HG02678 (cell line): ENCODE measurements around the gene FAM156A.
"Not testable (repeated sequence)": the region's sequence is repeated elsewhere in the genome, so short reads cannot be mapped to it uniquely, and the experiment has no call there.

ENCODE experiments used
- ATAC-seq: cut with Tn5 transposase; IDR thresholded peaks from one replicate; pipeline ENCODE4 v1.9.1; 2021; ENCODE audit warnings: mild to moderate bottlenecking, moderate library complexity; ENCODE audit not compliant: unreplicated experiment

FAM156A gene, protein sequence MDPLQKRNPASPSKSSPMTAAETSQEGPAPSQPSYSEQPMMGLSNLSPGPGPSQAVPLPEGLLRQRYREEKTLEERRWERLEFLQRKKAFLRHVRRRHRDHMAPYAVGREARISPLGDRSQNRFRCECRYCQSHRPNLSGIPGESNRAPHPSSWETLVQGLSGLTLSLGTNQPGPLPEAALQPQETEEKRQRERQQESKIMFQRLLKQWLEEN

DNA sequence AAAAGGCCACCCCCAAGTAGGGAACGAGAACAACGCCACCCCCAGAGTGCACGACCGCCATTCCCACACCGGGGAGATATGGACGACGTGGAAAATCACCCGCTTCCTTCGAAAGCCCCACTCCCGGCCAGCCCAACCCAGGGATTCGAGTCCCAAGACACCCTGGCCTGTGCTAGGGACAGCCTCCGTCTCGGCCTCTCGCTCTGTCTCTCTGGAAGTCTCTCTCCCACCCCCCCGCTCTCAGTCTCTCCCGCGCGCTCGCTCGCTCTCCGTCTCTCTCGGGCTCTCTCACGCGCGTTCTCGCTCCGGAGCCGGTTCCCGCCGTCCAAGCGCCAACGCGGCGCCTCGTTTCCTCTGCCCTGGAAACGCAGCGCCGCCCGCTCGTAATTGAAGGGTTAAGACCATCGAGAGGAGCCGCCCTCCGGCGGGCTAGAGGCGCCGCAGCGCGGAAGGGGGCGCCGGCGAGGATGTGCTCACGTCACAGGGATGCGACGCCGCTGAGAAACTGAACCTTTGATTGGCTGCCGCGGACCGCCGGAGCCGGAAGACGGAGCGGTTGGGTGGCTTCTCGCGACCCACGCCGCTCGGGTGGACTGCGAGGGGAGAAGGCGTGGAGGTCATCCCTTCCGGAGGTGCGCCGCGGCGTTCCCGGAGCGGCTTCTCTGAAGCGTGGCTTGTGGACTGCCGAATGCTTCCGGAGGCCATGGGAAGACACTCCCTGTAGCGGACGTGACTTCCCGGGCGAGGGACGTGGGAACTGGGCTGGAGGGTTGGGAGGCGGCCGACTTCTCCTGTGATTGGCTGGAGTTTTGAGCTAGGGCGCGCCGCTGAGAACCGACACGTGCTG is at the start of gene FAM156A:
FAM156A (minus strand) TSS at position 406 of the 847 bp plus-strand sequence. CDS start 9,930 bp downstream, outside the sequence.
- ATAC-seq, result peak; percentile 85

DNA sequence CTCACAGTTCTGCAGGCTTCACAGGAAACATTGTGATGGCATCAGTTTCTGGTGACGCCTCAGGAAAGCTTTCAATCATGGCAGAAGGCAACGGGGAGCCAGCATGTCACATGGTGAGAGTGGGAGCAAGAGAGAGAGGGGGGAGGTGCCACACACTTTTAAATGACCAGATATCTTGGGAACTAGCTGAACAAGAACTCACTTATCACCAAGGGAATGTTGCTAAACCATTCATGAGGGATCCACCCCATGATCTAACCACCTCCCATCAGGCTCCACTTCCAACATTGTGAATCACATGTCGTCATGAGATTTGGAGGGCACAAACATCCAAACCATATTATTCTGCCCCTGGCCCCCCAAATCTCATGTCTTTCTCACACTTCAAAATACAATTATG is 47.0 kb upstream of the FAM156A start:
- ATAC-seq, result no peak

DNA sequence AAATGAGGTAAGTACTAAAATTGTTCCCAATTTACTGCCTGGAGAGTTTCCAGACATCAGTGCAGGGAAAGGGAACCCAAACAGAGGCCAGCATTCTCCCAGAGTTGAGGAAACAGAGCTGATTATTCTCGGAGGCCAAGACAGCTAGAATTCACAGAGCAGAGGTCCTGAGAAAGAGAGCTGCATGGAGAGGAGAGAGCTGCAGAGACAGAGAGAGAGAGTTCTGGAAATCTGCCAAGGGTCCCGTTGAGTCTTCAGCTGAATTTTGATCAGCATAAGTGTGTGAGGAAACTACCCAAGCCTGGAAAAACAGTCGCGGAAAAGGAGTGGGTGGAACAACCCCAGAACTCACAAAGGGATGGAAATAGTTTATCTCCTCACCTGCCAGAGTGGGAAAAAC is 46.5 kb upstream of the FAM156A start:
- no peak for ATAC-seq

DNA sequence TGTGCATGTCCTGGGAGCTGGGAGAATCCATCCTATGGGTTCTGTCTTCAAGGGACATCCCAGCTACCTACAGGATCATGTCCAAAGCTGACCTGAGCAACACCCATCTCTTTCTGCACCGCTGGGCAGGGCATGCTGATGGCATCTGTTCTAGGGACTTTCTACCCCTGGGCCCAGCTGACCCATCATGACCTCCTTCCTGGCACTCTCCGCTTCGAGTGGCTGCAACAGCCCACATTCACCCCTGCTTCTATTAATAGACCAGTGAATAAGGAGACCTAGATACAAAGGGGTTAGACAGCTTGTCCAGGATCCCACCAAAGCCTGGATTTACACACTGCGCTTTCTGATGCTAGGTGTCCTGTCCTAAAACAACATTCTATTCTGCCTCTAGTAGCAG is 45.7 kb upstream of the FAM156A start:
- no peak for ATAC-seq

DNA sequence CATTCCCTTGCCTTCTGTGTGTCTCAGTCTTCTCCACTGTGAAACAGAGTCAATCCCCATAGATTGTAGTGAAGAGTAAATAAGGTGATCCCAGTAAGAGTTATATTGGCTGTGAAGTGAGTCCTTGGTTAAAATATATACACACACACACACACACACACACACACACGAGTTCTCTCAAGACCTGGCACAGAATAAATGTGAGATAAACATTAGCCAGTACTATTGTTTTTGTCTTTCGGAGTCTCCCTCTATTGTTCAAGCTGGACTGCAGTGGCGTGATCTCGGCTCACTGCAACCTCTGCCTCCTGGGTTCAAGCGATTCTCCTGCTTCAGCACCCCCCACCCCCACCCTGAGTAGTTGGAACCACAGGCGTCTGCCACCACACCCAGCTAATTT is 44.8 kb upstream of the FAM156A start:
- no peak for ATAC-seq

DNA sequence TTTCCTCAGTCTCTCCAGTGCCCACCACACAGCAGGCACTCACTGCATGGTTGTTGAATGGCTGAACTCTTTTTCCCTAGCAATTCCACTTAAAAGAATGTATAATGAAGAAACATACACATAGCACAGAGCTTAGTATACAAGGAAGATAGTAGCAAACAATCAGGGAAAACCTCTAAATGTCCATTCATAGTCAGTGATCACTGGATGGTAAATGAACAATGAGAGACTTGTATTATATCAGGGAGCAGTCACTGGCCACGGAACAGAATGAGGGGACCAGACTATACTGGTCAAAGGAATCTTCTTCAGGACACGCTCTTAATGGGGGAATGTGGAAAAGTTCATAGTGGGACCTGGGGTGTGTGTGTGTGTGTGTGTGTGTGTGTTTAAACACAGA is 43.6 kb upstream of the FAM156A start:
- no peak for ATAC-seq

DNA sequence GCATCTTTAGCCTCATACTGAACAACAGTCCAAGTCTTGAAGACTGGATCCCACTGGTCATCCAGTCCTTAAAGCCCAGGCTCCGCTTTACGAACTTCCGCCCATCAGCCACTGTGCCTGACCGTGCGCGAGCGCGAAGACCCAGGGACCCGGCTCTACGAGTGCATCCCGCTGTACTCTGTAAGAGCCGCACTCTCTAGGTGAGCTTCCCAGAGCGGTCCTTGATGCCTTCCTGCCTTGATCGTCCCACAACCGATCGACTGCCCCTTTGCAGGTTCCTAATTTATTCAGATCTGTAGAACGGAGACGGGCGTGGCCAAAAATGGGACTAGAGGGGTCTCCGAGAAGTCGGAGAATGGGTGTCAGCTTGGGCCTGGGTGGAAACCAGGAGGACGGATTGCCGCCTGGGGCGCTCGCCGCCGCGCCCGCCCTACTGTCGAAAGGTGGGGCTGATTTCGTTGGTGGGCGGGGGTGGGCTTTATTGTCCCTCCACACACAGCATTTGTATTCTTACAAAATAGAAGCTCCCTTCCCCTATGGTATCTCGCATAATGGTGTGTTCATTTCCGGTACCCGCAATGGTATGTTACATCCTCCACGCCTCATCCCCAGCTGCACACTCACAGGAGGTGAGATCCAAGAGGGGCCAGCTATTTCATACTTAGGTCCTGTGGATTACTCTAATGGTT is 42.3 kb upstream of the FAM156A start:
- no peak for ATAC-seq

DNA sequence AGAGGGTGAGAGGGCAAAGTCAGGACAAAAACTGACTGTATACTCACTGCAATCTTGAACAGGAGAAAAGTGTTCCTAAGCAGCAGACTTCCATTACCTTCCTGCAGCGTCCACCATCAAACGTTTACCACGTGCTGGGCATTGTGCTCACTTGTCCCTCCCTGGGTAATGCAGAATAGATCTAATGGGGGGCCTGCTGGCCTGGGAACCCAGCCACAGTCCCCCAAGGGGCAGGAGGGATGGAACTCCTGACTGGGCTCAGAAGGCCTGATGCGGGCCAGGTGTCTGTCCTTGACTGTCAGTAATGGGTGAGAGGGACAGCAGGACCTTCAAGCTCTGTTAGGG is 37.6 kb upstream of the FAM156A start:
- no peak for ATAC-seq

DNA sequence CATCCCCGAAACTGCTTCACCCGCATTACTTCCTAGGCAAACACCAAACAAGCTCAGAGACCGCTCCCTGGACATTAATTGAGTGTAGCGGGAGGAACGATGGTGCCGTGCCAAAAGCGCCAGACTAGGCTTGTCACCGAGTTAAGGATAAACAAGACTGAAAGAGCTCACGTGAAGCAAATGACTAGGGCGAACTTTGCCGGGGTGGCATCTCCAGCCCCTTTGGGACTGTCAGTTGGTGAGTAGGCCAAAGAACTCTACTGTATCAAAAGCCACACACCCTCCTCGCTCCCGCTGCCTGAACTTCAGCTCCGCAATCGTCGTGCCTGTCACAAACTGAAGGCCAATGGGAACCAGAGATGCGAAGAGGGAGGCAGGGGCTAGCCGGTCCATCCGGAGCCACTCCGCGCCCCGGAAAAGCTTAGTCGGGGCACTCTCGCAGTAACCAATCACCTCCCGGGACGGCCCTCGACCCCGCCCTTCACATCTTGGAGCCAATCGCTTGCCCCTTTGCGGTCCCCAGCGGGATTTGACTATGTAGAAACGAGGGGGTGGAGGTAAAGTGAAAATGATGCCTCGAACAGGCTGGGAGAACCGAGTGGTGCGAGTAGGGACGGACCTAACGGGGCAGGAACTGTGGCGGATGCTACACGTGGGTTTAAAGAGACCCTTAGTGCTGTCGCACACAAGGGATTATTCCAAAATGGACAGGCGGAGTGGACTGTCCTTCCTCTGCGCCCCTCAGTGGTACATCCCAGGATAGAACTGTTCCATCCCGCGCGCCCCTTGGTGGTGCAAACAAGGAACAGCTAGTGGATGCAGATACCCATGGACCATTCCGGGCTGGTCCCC is 37.0 kb upstream of the FAM156A start:
- ATAC-seq, result peak; percentile 98

DNA sequence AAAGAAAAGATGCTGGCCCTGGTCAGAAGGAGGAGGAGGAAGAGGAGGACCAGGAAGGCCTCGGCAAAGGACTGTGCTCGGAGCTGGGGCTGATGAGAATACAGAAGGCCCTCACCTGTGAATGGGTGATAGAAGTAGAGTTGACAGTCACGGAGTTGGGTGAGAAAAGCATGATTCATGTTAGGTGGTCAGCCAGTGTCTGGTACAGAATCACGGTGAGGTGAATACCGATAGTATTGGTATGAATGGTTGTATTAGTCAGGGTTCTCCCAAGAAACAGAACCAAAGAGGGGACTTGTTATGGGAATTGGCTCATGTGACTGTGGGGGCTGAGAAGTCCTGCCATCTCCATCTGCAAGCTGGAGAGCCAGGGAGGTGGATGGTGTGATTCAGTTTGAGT is 32.5 kb upstream of the FAM156A start:
- no peak for ATAC-seq

DNA sequence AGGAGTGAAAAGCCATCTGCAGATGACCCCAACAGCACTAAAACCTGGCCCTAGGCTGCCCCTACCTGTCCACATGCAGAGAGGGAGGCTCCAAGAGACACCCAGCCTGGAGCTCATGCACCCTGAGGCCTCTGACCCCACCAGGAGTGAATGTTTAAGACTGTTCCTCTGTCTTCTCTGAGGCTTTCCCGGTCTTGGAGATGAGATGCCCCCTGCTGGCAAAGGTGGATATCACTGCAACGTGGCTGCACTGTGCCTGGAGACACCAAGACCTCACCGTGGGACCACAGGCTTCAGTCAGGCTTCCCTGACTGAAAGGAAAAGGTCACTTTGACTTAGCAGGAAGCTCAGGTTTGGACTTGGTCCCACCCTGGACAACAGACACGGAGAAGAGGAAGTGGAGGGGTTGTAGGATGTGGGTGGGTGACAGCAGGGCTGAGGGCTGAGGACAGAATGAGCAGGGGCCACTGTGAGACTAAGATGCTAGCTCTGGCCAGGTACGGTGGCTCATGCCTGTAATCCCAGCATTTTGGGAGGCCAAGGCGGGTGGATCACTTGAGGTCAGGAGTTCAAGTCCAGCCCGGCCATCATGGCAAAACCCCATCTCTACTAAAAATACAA is 31.8 kb upstream of the FAM156A start:
- peak; percentile 82 for ATAC-seq

DNA sequence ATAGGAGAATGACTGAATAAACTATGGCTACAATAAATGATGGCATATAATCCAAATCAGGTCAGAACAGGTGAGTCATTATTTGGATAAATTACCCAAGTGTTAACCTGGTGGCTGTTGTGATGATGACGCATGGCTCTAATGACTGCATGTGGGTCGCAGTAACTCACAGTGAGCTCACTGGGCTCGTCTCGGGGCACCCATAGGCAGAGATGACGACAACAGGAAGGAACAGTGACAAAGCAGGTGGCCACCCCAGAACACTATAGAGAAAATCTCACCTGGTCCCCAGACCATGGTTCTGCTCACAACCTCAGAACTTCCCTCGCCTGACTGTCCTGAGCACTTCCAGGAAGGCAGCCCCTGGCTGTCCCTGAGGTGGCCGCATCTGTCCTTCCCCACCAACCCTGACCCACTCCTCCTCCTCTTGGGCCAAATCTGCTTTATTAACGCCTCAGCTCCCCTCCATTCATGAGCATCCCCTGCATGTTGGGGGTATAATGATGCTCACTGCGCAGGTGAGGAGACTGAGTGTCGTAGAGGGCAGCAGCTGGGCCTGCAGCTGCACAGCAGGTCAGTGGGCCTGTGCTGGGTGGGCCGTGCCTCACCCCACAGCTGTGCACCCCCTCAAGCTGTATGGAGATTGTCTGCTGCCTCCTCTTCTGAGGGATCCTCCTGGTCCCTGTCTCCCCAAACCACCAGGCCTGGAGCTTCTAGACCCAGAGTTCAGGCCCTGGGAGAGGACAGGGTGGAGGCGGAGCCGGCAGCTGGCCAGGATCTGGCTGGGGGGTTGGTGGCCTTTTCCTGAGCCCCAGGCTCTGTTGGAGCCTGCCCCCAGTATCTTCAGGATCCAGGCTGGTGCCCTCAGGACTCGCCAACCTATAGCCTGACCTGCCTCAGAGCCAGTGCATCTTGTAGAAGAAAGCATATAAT is 30.9 kb upstream of the FAM156A start:
- no peak for ATAC-seq

DNA sequence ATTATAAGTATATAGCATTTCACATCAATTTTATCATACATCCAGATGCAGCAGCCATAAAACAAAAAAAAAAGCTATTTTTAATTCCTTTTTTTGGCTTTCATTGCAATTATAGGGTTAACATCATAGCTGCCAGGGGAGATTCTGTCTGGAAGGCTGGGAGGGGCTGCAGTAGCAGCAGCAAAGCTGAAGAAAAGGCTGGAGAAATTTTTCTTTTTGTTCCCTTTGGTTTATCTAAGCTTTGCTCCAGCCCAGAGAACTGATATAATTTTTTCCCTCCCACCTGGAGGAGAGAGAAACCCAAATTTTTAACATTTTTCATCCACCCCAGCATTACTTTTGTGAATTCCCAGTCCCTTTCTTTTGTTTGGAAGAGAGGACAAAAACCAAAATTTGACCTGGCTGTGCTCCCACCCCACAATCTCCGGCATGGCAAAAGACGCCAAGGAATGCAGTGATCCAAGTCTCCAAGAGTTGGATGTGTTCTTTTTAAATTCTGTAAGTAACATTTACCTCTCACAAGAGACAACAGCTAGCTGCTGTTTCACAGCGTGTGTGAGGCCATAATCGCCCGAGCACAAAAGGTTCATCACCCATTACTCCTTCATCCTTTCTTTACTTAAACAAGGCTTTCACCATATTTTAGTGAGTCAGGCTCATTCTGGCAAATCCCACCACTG is 25.1 kb upstream of the FAM156A start:
- no peak for ATAC-seq

DNA sequence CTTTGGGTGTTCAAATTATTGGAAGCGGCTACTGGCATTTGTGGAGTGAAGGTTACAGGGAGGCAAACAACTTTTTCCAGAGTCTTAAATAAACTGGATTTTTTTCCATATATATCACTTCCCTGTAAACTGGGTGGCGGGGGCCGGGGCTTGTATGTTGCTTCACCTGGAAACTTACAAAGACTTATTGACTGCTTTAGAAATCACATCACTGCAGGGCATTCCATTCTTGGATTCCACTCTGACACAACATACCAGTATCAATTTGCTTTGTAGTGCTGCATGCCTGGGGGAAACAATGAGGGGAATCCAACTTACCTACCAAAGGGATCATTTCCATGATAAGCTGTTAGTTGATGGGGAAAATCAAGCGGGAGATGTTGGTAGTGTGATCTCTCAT is 21.7 kb upstream of the FAM156A start:
- no peak for ATAC-seq

DNA sequence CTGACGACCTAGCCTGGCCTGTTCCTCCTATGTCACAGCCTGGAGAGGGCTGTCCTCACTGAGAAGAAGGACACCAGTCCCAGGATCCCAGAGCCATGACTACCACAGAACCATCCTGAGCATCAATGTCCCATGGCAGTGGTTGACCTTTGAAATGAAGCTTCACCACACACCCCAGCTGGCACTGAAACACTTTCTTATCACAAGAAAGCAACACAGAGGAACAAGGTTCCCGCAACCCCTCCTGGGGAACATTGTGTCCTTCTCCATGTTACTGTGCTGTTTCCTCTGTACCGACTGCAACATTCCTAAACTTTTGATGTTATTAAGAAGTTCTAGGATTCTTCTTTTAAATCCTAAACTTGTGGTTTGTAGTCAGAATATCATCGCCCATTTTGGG is 21.2 kb upstream of the FAM156A start:
- ATAC-seq, result no peak

DNA sequence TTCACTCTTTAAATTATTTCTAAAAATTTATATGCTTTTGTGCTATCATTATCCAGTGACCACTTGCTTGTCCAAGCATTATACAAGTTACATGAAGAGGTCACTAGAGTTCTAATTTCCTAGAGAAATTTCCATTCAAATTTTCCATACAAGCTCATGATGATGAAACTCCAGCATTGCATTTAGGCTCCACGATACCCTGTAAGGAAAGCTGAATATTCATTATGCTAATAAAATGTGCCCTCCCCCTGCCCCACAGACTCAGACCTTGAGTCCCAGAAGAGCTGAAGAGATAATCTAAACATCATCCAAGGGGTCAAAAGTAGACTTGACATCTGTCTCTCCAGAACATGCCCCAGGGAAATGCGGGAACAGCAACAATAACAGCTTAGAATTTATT is 19.6 kb upstream of the FAM156A start:
- no peak for ATAC-seq

DNA sequence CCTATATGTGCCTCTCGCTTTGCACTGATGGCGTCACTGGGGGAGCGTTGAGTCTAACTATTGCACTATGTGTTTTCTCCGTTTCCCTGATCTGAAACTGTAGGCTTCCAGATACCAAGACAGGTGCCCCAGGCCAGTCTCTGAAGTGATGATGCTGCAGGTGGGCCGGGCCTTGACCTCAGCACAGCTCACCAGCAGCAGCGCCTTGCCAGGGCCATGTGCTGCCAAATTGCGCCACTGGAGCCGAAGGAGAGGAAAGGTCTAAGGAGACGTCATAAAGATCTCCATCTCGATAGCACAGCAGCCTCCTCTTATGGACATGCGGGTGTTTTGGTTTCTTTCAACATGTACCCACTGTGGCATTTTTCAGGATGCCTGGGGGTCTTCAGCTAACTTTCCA is 17.3 kb upstream of the FAM156A start:
- not testable (repeated sequence) for ATAC-seq

DNA sequence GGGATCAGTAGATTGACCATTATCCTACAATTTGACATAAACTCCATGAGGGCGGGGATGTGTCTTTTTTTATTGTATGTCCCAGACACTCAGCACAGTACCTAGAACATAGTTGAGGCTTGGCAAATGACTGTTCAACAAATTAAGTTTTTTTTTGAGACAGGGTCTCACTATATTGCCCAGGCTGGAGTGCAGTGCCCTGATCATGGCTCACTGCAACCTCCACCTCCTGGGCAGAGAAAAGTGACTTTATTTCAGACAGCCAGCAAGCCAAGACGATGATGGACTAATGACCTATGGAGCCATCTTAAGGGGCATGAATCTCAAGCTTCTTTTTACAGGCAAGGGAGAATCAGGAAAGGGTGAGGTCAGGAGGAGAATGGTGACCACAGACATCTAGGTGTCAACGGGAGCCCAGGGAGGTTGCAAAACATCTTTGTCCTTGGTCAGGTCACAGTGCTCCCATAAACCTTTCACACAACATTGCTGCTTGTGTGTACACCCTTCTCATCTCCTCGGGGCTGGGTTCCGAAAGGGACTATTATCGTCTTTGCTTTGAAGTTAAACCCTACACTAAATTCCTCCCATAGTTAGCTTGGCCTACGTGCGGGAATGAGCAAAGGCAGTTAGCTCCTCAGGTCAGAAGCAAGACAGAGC is 16.1 kb upstream of the FAM156A start:
- ATAC-seq, result not testable (repeated sequence)
